A549 (cell line): ENCODE results near the gene HNRNPUL1. TPM values are rescaled to one million over a fixed set of nuclear protein-coding genes. Genes with fewer than 3 reads are reported as not detected.
A peak's percentile ranks its signal among the peaks of the same experiment; 100 is the strongest.

ENCODE experiments used
- ATAC-seq, 2 experiments: fragments of 200-7000 bp in 1 of 2; fragments of >200 bp in 1 of 2; cut with Nextera tagmentation in 1 of 2; cut with Tn5 transposase in 1 of 2; 3 replicates each; pipeline versions ENCODE4 v1.8.0 to v1.9.1; 2018 to 2020; ENCODE audit warnings: mild to moderate bottlenecking in 1 of 2, moderate library complexity in 1 of 2
- CTCF ChIA-PET: fragments of 300-600 bp; sonication (Branson Sonifier 250); formaldehyde crosslinking; extraction: SDS; loops from one replicate; lab custom pipeline; 2021; ENCODE audit warnings: antibody characterized with exemption, inconsistent platforms; lab: Yijun Ruan, JAX
- POLR2A ChIA-PET: fragments of 350-600 bp; formaldehyde crosslinking; extraction: SDS; loops from one replicate; lab custom pipeline; 2021; ENCODE audit warnings: antibody characterized with exemption, inconsistent platforms; lab: Yijun Ruan, JAX
- DNase-seq, 2 experiments: peaks; one replicate each; pipeline versions ENCODE4 v3.0.0 to v3.0.0-alpha.2; 2011 to 2016; ENCODE audit warnings: low read depth in 1 of 2, low spot score in 1 of 2
- FAIRE-seq: peaks from 2 replicates; lab custom pipeline; 2011; peaks lifted over from hg19 to GRCh38; lab: Jason Lieb, UNC
- H3K27ac ChIP-seq, 2 experiments: fragments of >200 bp; sonication (Bioruptor Twin); formaldehyde crosslinking; 3 replicates each; pipeline ENCODE4 v1.5.1; 2016 to 2017
- H3K4me1 ChIP-seq: fragments of >200 bp; sonication (Bioruptor Twin); formaldehyde crosslinking; 3 replicates; pipeline ENCODE4 v1.6.1; 2016
- H3K4me2 ChIP-seq: fragments of >200 bp; sonication (Bioruptor Twin); formaldehyde crosslinking; 3 replicates; pipeline ENCODE4 v1.6.1; 2016
- H3K4me3 ChIP-seq: fragments of >200 bp; sonication (Bioruptor Twin); formaldehyde crosslinking; 3 replicates; pipeline ENCODE4 v1.5.1; 2016
- H3K9me3 ChIP-seq: fragments of >200 bp; sonication (Bioruptor Twin); formaldehyde crosslinking; 3 replicates; pipeline ENCODE4 v1.6.1; 2016
- CEBPB ChIP-seq, 2 experiments: fragments of >200 bp in 1 of 2; sonication (Bioruptor Twin) in 1 of 2; formaldehyde crosslinking in 1 of 2; IDR thresholded peaks; 2 replicates each; pipeline ENCODE4 v1.6.1; 2012 to 2016
- EHF ChIP-seq: fragments of 250-450 bp; sonication (Bioruptor Pico); IDR thresholded peaks from 2 replicates; pipeline ENCODE4 v1.5.0; 2020; ENCODE audit warnings: mild to moderate bottlenecking
- EHMT2 ChIP-seq: fragments of 200-600 bp; sonication (generic); IDR thresholded peaks from 2 replicates; pipeline ENCODE4 v1.6.1; 2016; ENCODE audit warnings: antibody characterized with exemption, low read depth, mild to moderate bottlenecking, moderate library complexity
- ESRRA ChIP-seq: fragments of 150-350 bp; IDR thresholded peaks from 2 replicates; pipeline ENCODE4 v1.6.1; 2014; ENCODE audit warnings: mild to moderate bottlenecking, low read length, borderline replicate concordance
- FOSB ChIP-seq: fragments of 250-450 bp; sonication (Bioruptor Pico); IDR thresholded peaks from 2 replicates; pipeline ENCODE4 v1.5.0; 2020; ENCODE audit warnings: mild to moderate bottlenecking, moderate library complexity
- FOSL2 ChIP-seq, 2 experiments: fragments of 450-650 bp in 1 of 2; fragments of >200 bp in 1 of 2; sonication (Bioruptor Twin) in 1 of 2; formaldehyde crosslinking; IDR thresholded peaks; 2 replicates each; pipeline versions ENCODE4 v1.5.0 to v1.6.1; 2016 to 2020; ENCODE audit warnings: mild to moderate bottlenecking in 1 of 2, moderate library complexity in 1 of 2
- GATA3 ChIP-seq: IDR thresholded peaks from 2 replicates; pipeline ENCODE4 v1.6.1; 2012; ENCODE audit warnings: borderline replicate concordance
- HDAC2 ChIP-seq: fragments of 200-600 bp; sonication (generic); IDR thresholded peaks from 2 replicates; pipeline ENCODE4 v1.6.1; 2016
- HEYL ChIP-seq: fragments of 250-450 bp; sonication (Bioruptor Pico); IDR thresholded peaks from 2 replicates; pipeline ENCODE4 v1.8.0; 2021; ENCODE audit warnings: mild to moderate bottlenecking, moderate library complexity
- HOXA7 ChIP-seq: fragments of 250-450 bp; sonication (Bioruptor Pico); IDR thresholded peaks from 2 replicates; pipeline ENCODE4 v1.5.0; 2020; ENCODE audit warnings: mild to moderate bottlenecking, moderate library complexity
- JUN ChIP-seq, 2 experiments: fragments of >200 bp; sonication (Bioruptor Twin); formaldehyde crosslinking; IDR thresholded peaks; 2 replicates in 1 of 2; 3 replicates in 1 of 2; pipeline ENCODE4 v1.6.1; 2016 to 2017
- KDM1A ChIP-seq: fragments of 200-600 bp; sonication (generic); IDR thresholded peaks from 2 replicates; pipeline ENCODE4 v1.6.1; 2016; ENCODE audit warnings: low read depth, mild to moderate bottlenecking
- KDM5A ChIP-seq: fragments of 200-600 bp; sonication (generic); IDR thresholded peaks from 2 replicates; pipeline ENCODE4 v1.6.1; 2016; ENCODE audit warnings: antibody characterized with exemption, mild to moderate bottlenecking
- MYC ChIP-seq: IDR thresholded peaks from 2 replicates; pipeline ENCODE4 v1.6.1; 2012; ENCODE audit warnings: mild to moderate bottlenecking, inconsistent platforms, low read length, improper control_type of control experiment, borderline replicate concordance
- NPAS2 ChIP-seq: fragments of 250-450 bp; sonication (Bioruptor Pico); IDR thresholded peaks from 2 replicates; pipeline ENCODE4 v1.8.0; 2022; ENCODE audit warnings: mild to moderate bottlenecking, moderate library complexity, borderline replicate concordance
- NR3C1 ChIP-seq: fragments of >200 bp; sonication (Bioruptor Twin); formaldehyde crosslinking; IDR thresholded peaks from 3 replicates; pipeline ENCODE4 v1.6.1; 2017
- POLR2A ChIP-seq: IDR thresholded peaks from 2 replicates; pipeline ENCODE4 v1.6.1; 2012; ENCODE audit warnings: mild to moderate bottlenecking, low read length
- POLR2AphosphoS2 ChIP-seq: conservative IDR thresholded peaks from 2 replicates; pipeline ENCODE4 v1.6.1; 2012; ENCODE audit warnings: low read length, improper control_type of control experiment, inconsistent platforms
- RARB ChIP-seq: fragments of 250-450 bp; sonication (Bioruptor Pico); IDR thresholded peaks from 2 replicates; pipeline ENCODE4 v1.8.0; 2021; ENCODE audit warnings: mild to moderate bottlenecking, moderate library complexity
- RFX5 ChIP-seq: fragments of 450-650 bp; IDR thresholded peaks from 2 replicates; pipeline ENCODE4 v1.7.1; 2014; ENCODE audit warnings: antibody characterized with exemption, mild to moderate bottlenecking, moderate library complexity
- RNF2 ChIP-seq: fragments of 200-600 bp; sonication (generic); IDR thresholded peaks from 2 replicates; pipeline ENCODE4 v1.6.1; 2016; ENCODE audit warnings: low read depth, mild to moderate bottlenecking, antibody characterized with exemption, moderate library complexity, borderline replicate concordance
- SREBF2 ChIP-seq: fragments of 450-650 bp; IDR thresholded peaks from 2 replicates; pipeline ENCODE4 v1.6.1; 2014; ENCODE audit warnings: mild to moderate bottlenecking, moderate library complexity
- ZFP36 ChIP-seq: fragments of 450-650 bp; IDR thresholded peaks from 2 replicates; pipeline ENCODE4 v1.6.1; 2014; ENCODE audit warnings: borderline replicate concordance; ENCODE audit not compliant: partially characterized antibody
- ZSCAN20 ChIP-seq: fragments of 250-450 bp; sonication (Bioruptor Pico); IDR thresholded peaks from 2 replicates; pipeline ENCODE4 v1.8.0; 2022; ENCODE audit warnings: mild to moderate bottlenecking, moderate library complexity
- WGBS: methylation state at CpG from one replicate; pipeline ENCODE4 v1.1.6; 2017; ENCODE audit errors: missing lambda C conversion rate; 5-methylcytosine and 5-hydroxymethylcytosine counted together
- polyA plus RNA-seq, 4 experiments: library from polyadenylated mRNA; depleted of rRNA in 3 of 4; stranded (reverse); fragments of >200 nt; fragmentation: RNase III in 1 of 4; extraction: RNeasy Plus Mini Kit Qiagen cat#74134 plus additional on column Dnase treatment in 1 of 4; gene quantifications; 2 replicates in 3 of 4; 3 replicates in 1 of 4; pipeline ENCODE4 v1.2.3, GENCODE V29; 2011 to 2017
- TF ChIP-seq, protein P1 (sequence below): IDR thresholded peaks from 2 replicates; pipeline ENCODE4 v1.6.1; 2012
- TF ChIP-seq, protein P2 (sequence below): fragments of 150-350 bp; IDR thresholded peaks from 2 replicates; pipeline ENCODE4 v1.6.1; 2014; ENCODE audit warnings: low read depth, mild to moderate bottlenecking, low read length
- TF ChIP-seq, protein P3 (sequence below): fragments of 250-450 bp; sonication (Bioruptor Pico); IDR thresholded peaks from 2 replicates; pipeline ENCODE4 v1.5.0; 2021; ENCODE audit warnings: mild to moderate bottlenecking, moderate library complexity, borderline replicate concordance
- TF ChIP-seq, protein P4 (sequence below): fragments of 200-600 bp; sonication (generic); IDR thresholded peaks from 2 replicates; pipeline ENCODE4 v1.6.1; 2016; ENCODE audit warnings: antibody characterized with exemption, mild to moderate bottlenecking, moderate library complexity
- TF ChIP-seq, protein P5 (sequence below): IDR thresholded peaks from 2 replicates; pipeline ENCODE4 v1.6.1; 2012; ENCODE audit warnings: low read depth, borderline replicate concordance
- TF ChIP-seq, protein P6 (sequence below): fragments of >200 bp; sonication (Bioruptor Twin); formaldehyde crosslinking; IDR thresholded peaks from 3 replicates; pipeline ENCODE4 v1.5.1; 2016

Gene HNRNPUL1
- polyA plus RNA-seq, 2 of the 4 experiments (the other 2 are of a cell fraction), result 89.5 to 278 TPM

DNA sequence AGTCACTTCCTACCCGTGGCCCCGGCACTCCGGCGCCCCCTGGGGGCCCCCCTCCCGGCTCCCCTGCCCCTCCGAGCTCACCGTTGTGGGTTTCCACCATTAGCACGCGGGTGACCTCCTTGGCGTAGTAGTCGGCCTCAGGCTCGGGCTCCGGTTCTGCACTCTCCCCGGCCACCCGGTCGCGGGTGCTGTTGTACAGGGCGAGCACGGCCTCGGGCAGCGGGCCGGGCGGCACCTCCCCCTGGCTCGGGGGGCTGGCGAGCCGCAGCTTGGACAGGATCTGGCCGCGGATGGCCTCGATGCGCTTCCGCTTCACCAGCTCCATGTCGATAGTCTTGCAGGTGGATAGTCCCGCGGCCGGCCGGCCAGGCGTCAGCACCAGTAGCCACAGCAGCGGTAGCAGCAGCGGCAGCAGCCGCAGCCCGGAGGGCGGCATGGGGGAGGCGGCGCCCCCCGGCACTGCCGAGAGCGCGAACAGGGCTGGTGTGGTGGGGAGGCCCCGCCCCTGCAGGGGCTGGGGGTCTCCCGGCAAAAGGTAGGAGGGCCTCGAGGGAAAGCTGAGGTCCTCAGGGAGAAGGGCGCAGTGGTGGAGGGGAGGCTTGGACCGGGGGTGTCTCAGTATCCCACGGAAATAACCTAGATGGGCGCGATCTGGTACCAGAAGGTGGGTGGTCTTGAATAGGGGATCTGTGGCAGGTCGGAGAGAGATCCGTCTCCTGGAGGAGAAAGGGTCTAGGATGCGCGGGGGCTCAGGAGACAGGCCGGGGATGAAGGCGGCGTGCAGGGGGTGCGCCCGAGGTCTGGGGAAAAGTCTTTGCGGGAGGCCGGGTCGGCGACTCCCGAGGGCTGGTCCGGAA, 88.7 kb downstream of the HNRNPUL1 start:
- Histone ChIP-seq H3K4me2 (peak overlapping the region; percentile 90), H3K4me1 (peaks cover 15% of the 10 kb centered on the region), H3K9me3 (no peaks in the 10 kb centered on the region), H3K4me3 (peak overlapping the region; percentile 72), H3K27ac (peak overlapping the region; percentile 90 to 92)
- no peak for FAIRE-seq
- peak; percentile 78 to 99 for DNase-seq
- ATAC-seq, result peak; percentile 45 to 71
- 1% methylated on average over 57 of the region's 71 CpGs for WGBS
- POLR2A ChIA-PET, result interaction anchor here (0.5 to 5.6 kb wide), 10 partner anchors 8 to 89 kb away, joined by 3 to 96 read pairs (median 6); partner anchors contain the start of genes B9D2, CCDC97, DMAC2 and HNRNPUL1
- CTCF ChIA-PET, result interaction anchor here (0.6 to 9.4 kb wide), 47 partner anchors 8 to 1084 kb away, joined by 3 to 197 read pairs (median 5); partner anchors contain the start of genes B9D2, CCDC97, CYP2S1 and DMAC2
- TF ChIP-seq NPAS2 (CRISPR knock-in tag) (no peak), RNF2 (no peak), FOSL2 (IDR thresholded peaks at IDR 0.05) (no peak), FOSL2 (CRISPR knock-in tag; IDR thresholded peaks at IDR 0.05) (no peak; the same call in 1 of the 2 replicates), NR3C1 (no peak), MYC (peak; percentile 88), CEBPB (IDR thresholded peaks at IDR 0.05) (no peak), GATA3 (no peak), FOSB (CRISPR knock-in tag) (no peak), HOXA7 (no peak), KDM5A (peak; percentile 38; the same call in 1 of the 2 replicates), JUN (IDR thresholded peaks at IDR 0.05) (peak in 1 of 2 experiments; percentile 40; a peak in 1 of 5 replicates), POLR2AphosphoS2 (no peak), ZSCAN20 (no peak), ESRRA (no peak), ZFP36 (peak; percentile 99), EHF (no peak), HEYL (CRISPR knock-in tag) (no peak), POLR2A (no peak), RARB (CRISPR knock-in tag) (no peak), HDAC2 (peak; percentile 31; the same call in 1 of the 2 replicates), SREBF2 (no peak), EHMT2 (no peak), RFX5 (no peak), KDM1A (no peak; the same call in 1 of the 2 replicates)
- TF ChIP-seq, protein P1, sequence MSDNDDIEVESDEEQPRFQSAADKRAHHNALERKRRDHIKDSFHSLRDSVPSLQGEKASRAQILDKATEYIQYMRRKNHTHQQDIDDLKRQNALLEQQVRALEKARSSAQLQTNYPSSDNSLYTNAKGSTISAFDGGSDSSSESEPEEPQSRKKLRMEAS, result peak; percentile 90
- TF ChIP-seq, protein P2, sequence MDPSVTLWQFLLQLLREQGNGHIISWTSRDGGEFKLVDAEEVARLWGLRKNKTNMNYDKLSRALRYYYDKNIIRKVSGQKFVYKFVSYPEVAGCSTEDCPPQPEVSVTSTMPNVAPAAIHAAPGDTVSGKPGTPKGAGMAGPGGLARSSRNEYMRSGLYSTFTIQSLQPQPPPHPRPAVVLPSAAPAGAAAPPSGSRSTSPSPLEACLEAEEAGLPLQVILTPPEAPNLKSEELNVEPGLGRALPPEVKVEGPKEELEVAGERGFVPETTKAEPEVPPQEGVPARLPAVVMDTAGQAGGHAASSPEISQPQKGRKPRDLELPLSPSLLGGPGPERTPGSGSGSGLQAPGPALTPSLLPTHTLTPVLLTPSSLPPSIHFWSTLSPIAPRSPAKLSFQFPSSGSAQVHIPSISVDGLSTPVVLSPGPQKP, result no peak
- TF ChIP-seq, protein P3, sequence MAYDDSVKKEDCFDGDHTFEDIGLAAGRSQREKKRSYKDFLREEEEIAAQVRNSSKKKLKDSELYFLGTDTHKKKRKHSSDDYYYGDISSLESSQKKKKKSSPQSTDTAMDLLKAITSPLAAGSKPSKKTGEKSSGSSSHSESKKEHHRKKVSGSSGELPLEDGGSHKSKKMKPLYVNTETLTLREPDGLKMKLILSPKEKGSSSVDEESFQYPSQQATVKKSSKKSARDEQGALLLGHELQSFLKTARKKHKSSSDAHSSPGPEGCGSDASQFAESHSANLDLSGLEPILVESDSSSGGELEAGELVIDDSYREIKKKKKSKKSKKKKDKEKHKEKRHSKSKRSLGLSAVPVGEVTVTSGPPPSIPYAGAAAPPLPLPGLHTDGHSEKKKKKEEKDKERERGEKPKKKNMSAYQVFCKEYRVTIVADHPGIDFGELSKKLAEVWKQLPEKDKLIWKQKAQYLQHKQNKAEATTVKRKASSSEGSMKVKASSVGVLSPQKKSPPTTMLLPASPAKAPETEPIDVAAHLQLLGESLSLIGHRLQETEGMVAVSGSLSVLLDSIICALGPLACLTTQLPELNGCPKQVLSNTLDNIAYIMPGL (CRISPR knock-in tag), result peak; percentile 73; the same call in 1 of the 2 replicates
- TF ChIP-seq, protein P4, sequence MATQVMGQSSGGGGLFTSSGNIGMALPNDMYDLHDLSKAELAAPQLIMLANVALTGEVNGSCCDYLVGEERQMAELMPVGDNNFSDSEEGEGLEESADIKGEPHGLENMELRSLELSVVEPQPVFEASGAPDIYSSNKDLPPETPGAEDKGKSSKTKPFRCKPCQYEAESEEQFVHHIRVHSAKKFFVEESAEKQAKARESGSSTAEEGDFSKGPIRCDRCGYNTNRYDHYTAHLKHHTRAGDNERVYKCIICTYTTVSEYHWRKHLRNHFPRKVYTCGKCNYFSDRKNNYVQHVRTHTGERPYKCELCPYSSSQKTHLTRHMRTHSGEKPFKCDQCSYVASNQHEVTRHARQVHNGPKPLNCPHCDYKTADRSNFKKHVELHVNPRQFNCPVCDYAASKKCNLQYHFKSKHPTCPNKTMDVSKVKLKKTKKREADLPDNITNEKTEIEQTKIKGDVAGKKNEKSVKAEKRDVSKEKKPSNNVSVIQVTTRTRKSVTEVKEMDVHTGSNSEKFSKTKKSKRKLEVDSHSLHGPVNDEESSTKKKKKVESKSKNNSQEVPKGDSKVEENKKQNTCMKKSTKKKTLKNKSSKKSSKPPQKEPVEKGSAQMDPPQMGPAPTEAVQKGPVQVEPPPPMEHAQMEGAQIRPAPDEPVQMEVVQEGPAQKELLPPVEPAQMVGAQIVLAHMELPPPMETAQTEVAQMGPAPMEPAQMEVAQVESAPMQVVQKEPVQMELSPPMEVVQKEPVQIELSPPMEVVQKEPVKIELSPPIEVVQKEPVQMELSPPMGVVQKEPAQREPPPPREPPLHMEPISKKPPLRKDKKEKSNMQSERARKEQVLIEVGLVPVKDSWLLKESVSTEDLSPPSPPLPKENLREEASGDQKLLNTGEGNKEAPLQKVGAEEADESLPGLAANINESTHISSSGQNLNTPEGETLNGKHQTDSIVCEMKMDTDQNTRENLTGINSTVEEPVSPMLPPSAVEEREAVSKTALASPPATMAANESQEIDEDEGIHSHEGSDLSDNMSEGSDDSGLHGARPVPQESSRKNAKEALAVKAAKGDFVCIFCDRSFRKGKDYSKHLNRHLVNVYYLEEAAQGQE, result no peak
- TF ChIP-seq, protein P5, sequence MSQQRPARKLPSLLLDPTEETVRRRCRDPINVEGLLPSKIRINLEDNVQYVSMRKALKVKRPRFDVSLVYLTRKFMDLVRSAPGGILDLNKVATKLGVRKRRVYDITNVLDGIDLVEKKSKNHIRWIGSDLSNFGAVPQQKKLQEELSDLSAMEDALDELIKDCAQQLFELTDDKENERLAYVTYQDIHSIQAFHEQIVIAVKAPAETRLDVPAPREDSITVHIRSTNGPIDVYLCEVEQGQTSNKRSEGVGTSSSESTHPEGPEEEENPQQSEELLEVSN, result peak; percentile 76; the same call in 1 of the 2 replicates
- TF ChIP-seq, protein P6, sequence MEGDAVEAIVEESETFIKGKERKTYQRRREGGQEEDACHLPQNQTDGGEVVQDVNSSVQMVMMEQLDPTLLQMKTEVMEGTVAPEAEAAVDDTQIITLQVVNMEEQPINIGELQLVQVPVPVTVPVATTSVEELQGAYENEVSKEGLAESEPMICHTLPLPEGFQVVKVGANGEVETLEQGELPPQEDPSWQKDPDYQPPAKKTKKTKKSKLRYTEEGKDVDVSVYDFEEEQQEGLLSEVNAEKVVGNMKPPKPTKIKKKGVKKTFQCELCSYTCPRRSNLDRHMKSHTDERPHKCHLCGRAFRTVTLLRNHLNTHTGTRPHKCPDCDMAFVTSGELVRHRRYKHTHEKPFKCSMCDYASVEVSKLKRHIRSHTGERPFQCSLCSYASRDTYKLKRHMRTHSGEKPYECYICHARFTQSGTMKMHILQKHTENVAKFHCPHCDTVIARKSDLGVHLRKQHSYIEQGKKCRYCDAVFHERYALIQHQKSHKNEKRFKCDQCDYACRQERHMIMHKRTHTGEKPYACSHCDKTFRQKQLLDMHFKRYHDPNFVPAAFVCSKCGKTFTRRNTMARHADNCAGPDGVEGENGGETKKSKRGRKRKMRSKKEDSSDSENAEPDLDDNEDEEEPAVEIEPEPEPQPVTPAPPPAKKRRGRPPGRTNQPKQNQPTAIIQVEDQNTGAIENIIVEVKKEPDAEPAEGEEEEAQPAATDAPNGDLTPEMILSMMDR, result peak; percentile 93
